Head of caudate nucleus (tissue), 42 donors: Measurements from ENCODE around the gene DEGS1.

Source experiments
- DNase-seq, 42 donors: peaks; one replicate each; pipeline versions ENCODE4 v3.0.0 to v3.0.0-alpha.2; 2020 to 2021; ENCODE audit warnings: mixed read lengths in 7 of 42
- intact Hi-C: fragments of 100-400 bp; cut with DNase I; formaldehyde crosslinking; loops from one replicate; pipeline ENCODE4 v1.15.0; 2022

The DEGS1 gene

DNA sequence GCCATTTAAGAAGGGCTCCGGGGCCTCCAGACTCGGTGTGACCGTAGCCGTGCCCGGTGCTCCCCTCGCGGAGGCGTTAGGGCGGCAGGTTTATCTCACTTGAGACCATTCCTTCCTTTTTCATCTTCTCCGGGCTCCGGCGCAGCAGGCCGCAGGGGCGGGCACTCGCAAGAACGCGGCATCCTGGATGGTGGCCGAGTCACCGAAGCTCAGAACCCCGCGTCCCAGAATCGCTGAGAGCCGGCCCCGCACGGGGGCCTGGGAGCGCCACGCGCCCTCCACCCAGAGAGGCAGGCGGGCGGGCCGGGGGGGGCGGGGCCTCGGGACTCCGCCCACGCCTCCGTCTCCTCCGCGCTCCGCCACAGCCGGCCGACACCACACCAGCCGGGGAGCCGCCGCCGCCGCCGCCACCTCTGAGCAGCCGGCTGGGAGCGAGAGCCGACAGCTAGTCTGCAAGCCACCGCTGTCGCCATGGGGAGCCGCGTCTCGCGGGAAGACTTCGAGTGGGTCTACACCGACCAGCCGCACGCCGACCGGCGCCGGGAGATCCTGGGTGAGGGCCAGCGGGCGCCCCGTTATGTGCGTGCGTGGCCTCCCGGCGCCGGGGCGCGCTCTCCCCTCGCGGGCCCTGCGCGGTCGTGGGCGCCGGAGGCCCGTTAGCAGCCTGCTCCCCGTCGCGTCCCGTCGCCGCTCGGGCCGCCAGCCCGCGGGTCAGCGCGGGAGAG is at the start of gene DEGS1:
DEGS1 (plus strand) TSS at position 375 of the 725 bp plus-strand sequence; CDS start at position 472, 97 bp downstream.
- DNase-seq = peak; percentile 54 to 93 (median 85)
- intact Hi-C loops = loop anchor here (2.0 to 10.0 kb wide), 3 partner anchors 68 to 272 kb away; partner anchors contain the start of genes FBXO28 and NVL

DNA sequence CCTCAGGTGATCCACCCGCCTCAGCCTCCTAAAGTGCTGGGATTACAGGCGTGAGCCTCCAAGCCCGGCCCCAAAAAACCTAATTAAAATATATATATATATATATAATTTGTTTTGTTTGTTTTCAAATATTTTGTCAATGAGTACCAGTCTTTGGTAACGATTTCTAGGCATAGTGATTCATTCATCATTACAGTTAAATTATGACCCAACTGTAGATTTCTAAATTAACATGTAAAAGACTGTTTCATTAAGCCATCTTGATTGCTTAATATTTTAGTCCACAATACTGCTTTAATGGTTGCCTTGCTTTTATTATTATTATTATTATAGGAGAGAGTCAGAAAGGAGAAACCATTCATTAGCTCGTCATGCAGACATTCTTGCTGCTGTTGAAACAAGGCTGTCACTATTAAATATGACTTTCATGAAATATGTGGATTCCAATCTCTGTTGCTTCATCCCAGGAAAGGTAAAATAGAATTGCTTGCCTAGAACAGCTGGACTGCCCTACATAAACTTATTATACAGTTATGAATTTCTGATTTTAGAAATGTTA is 49.2 kb upstream of the DEGS1 start:
- no peak for DNase-seq
- intact Hi-C loops = no loop called here

DNA sequence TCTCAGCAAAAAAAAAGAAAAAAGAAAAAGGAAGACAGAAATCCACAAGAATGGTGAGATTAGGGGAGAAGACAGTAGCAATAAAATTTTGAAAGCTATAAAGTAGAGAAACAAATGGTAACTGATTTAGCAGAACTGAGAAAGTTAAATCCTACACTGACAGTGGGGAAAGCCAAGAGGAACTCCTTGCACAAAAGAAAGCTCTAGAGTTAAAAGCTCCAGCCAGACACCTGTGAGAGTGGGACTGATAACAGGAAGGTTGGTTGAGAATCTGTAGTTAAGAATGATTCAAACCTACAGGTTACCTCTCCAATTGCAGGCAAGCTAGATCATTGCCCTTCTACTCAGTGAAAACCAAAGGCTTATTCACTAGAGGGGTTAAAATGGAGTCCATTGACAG is 45.5 kb upstream of the DEGS1 start:
- intact Hi-C loops = no loop called here
- no peak for DNase-seq

DNA sequence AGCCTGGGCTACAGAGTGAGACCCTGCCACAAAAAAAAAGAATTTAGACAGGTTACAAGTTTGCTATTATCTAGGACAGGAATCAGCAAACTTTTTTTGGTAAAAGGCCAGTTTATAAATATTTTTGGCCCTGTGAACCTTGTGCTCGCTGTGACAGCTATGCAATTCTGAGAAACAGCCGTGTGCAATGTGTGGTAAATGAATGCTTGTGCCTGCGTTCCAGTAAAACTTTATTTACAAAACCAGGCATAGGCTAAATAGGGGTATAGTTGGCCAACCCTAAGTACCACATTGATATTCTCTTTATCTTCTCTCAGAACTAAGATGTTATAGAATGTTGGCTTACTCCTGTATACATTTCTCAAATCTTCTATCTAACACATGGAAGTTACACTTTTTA is 44.8 kb upstream of the DEGS1 start:
- intact Hi-C loops = no loop called here

DNA sequence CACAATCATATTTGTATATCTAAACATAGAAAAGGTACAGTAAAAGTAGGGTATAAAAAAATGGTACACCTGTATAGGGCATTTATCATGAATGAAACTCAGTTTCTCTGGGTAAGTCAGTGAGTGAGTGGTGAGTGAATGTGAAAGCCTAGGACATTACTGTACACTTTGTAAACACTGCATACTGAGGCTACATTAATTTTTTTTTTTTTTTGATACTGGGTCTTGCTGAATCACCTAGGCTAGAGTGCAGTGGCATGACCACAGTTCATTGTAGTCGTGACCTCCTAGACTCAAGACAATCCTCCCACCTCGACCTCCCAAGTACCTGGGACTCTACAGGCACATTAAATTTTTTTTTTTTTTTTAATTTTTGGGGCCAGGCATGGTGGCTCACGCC is 41.3 kb upstream of the DEGS1 start:
- no peak for DNase-seq
- intact Hi-C loops = no loop called here

More for the DNA sequence above, 44.8 kb upstream of the DEGS1 start:
- DNase-seq = no peak

DNA sequence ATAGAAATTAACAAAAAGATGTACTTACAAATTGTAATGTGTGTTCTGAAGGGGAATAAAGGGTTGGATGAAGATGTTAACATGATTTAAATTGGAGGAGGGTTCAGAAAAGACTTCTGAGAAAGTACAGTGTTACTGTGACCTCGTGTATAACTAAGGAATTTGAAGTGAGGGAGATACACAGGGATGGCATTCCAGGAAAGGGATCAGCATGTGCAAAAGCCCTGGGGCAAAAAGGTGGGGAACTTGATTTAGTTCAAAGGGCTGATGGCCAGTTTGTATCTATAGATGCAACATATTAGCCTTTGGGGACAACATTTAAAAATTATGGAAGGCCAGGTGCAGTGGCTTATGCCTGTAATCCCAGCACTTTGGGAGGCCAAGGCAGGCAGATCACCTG is 33.3 kb upstream of the DEGS1 start:
- intact Hi-C loops = no loop called here
- no peak for DNase-seq

DNA sequence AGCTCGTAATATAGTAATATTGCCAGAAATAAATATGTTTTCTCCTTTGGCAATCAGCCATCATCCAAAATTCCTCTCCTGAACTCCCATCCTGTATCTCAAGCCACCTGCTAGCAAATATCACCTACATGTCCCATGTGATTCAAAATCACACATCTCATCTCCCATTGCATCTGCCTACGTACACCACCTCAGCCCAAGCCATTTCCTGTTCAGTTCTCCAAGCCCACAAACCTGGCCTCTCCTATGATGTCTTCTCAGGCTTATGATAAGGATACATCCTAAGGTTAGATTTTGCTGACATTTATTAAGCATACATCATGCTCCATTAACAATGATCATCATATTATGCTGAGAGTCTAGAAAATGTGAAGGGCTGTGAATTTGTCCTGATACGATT is 31.9 kb upstream of the DEGS1 start:
- no peak for DNase-seq
- intact Hi-C loops = no loop called here

DNA sequence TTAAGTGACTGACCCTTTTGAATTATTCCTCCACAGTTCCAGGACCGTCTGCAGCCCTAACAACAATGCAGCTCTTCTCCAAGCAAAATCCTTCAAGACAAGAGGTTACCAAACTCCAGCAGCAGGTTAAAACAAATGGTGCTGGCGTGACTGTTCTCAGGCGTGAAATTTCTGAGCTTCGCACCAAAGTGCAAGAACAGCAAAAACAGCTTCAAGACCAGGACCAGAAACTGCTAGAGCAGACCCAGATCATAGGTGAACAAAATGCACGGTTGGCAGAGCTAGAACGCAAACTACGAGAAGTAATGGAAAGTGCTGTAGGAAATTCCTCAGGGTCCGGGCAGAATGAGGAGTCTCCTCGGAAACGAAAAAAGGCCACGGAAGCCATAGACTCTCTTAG is 25.7 kb upstream of the DEGS1 start:
- DNase-seq = no peak
- intact Hi-C loops = no loop called here

DNA sequence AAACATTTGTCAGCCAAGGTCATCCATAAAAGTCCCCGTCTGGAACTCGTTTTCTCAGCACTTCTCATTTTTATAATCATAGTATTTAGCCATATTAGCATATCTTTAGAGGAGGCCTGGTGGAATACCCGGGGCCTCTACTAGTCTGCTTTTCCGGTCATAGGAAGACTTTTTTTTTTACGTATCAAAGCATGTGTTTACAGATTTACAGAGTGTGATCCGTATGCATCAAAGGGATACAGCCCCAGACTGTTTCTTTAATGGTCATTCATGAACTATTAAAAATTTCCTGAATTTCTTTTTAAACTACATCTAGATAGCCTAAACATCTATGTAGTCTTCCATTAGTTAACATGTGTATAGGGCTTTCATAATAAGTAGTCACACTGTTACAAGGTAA is 23.5 kb upstream of the DEGS1 start:
- intact Hi-C loops = no loop called here

DNA sequence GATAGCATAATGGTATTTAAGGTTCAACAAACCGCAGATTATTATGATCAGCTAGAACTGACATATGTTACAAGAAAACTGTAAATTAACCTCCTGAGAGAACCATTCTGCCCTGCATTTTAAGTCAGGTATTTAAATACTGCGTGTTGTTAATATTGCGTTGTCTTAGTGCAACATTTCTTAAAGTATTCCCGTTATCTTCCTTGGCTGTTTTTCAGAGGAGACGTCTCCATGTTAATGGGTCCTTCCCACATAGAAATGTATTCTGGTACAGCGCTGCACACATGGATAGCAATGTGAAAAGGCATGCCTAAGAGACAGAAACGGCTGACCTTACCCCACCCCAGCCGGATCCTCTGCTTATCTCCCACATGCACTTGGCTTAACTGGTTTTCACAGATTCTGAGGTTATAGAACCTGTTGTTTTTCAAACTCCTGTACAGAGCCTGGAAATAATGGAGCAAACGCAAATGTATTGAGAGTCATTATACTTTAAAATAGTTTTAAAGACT is 22.8 kb upstream of the DEGS1 start:
- intact Hi-C loops = no loop called here
- no peak for DNase-seq

More for the DNA sequence above, 23.5 kb upstream of the DEGS1 start:
- no peak for DNase-seq

DNA sequence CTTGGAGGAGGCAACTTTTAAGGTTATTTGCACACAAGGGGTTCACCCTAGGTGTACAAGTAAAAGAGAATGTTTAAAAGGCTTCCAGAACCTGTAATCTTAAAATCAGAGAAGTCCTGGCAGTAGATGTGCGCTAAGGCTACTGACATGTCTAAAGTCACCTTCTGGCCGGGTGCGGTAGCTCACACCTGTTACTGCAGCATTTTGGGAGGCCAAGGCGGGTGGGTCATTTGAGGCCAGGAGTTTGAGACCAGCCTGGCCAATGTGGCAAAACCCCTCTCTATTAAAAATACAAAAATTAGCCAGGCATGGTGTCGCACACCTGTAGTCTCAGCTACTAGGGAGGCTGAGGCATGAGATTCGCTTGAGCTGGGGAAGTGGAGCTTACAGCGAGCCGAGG is 20.3 kb upstream of the DEGS1 start:
- DNase-seq = peak in 1 of 42 donors; percentile 25
- intact Hi-C loops = no loop called here

DNA sequence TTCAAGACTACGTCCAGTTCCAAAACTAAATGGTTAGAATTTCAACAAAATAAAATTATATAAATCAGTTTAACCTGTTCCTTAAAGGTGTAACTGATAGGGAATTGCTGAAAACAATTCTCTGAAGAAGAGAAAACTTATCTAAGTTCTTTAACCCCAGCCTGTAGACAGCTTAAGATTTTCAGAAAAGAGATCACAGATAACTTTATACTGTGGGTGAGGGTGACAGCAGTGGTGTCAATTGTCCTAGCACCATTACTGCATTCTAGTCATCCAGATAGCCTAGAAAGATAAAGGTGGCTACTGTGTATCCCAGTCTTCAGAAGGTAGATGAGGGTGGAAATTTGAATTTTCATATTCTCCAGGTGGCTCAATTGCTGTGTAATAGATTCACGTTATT is 19.7 kb upstream of the DEGS1 start:
- no peak for DNase-seq
- intact Hi-C loops = no loop called here

DNA sequence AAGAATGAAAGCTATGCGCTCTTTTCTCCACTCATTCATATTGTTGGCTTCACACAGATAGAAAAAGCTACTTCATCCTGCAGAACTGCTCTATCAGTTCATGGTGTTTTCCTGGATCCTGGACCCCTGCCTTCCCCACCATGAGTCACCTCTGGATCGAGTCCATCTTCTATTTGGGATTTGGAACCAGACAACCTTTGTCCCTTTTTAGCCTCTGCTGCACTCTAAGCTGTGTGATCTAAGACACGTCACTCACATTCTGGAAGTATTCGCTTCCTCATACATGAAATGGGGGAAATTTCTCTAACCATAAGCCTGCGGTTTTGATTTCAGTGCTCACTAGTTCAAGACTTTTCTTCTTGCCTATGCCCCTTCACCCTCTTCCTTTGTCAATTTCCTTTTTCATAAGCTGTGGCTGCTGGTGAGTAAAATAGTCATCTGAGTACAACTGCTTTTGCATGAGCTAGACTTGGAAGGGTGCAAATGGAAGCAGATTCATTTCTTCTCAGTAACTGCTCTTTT is 14.1 kb upstream of the DEGS1 start:
- DNase-seq = peak in 4 of 42 donors; percentile 12 to 54 (median 23)
- intact Hi-C loops = no loop called here

DNA sequence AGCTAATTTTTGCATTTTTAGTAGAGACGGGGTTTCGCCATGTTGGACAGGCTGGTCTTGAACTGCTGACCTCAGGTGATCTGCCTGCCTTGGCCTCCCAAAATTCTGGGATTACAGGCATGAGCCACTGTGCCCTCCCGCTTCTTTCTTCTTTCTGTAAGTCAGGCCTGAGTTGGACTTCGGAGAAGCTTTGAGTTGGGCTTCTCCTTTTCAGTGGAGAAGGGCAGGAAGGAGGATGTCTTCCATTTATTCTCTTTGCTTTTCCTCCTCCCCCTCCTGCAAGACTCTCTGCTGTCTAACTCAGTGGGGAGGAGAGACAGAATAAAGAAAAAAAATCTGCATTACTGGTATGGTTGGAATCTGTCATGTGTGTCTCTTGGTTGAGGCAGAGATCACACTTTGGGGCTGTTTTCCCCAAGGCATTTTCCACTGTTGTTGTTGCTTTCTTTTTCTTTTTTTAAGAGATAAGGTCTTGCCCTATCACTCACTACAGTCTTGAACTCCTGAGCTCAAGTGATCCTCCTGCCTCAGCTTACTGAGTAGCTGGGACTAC is 13.2 kb upstream of the DEGS1 start:
- intact Hi-C loops = no loop called here

DNA sequence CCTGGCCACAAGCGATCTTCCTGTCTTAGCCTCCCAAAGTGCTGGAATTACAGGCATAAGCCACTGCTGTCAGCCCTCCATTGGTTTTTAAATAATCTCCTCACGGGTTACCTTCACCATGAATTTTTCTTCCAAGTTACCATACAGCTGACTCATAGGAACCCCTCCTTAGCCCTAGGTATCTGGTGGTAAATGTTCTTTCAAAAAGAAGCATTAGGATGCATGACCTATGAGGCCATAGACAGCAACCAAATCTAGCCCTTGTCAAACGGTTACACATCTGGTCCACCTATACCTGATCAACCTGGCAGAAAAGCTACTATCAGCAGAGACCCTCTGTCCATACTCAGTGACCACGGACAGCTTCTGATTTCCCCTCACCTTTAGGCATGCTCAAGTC is 12.7 kb upstream of the DEGS1 start:
- intact Hi-C loops = no loop called here
- no peak for DNase-seq

More for the DNA sequence above, 13.2 kb upstream of the DEGS1 start:
- no peak for DNase-seq

DNA sequence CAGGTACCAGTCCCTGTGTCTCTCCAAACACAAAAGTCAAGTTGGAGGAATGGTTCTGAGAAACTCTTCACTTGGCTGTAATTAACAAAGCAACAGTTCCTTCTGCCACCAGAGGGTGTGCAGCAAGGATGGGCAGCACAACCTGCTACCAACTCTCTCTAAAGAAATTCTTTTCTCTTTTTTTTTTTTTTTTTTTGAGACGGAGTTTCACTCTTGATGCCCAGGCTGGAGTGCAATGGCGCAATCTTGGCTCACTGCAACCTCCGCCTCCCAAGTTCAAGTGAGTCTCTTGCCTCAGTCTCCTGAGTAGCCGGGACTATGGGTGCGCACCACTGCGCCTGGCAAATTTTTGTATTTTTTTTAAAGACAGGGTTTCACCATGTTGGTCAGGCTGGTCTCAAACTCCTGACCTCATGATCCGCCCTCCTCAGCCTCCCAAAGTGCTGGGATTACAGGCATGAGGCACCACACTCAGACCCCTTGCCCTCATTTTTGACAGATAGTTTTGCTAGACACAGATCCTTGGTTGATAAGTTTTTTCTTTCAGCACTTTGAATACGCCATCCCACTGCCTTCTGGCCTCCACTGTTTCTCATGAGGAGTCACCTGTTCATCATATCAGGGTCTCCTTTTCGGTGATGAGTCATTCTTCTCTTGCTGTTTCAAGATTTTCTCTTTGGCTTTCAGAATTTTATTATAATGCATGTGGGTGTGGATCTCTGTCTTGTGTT is 12.1 kb upstream of the DEGS1 start:
- peak in 2 of 42 donors; percentile 12 to 21 for DNase-seq
- intact Hi-C loops = no loop called here

DNA sequence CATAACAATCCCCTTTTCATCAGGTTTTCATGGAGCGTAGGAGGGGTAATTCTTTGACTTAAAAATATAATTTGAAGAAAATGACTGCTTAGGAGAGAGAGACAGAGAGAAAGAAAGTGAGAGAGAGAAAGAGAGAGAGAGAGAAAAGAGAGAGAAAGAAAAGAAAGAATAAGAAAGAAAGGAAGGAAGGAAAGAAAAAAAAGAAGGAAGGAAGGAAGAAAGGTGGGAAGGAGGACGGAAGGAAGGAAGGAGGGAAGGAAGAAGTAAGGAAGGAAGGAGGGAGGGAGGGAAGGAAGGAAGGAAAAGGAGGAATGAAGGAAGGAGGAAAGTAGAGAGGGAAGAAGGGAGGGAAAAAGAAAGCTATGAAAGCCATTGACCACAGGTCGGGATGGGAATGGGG is 10.8 kb upstream of the DEGS1 start:
- intact Hi-C loops = no loop called here
- no peak for DNase-seq

DNA sequence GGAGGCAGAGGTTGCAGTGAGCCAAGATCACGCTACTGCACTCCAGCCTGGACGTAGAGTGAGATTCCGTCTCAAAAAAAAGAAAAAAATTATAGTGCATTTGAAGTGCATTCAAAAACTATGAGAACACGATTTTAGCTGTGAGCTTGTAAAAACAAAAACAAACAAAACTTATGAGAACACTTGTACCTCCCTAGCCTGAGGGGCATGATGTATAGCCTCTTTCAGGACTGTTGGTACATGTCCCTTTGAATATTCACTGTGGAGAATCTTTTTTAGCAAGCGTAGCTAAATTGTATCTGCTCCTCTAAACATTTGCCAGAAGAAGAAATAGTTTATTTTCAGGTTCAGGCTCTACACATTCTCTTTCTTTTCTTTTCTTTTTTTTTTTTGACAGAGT is 9.5 kb upstream of the DEGS1 start:
- no peak for DNase-seq
- intact Hi-C loops = no loop called here

DNA sequence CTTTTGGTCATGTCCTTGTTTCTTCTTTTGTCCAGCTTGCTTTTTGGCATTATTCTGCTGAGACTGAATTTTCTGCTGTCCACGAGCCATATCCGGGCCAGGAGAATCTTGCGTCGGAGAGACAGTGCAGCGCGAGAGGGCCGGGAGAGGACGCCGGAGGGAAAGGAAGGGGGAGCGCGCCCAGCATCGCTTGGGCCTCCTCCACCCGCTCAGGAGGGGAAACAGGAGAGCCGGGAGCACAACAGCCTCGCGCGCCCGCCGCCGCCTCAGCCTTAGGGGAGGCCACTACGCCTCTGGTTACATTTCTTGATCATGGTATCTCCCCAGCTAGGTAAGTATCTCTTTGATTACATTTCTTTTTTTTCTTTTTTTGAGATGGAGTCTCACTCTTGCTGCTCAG is 7.4 kb upstream of the DEGS1 start:
- intact Hi-C loops = no loop called here
- peak in 30 of 42 donors; percentile 8 to 87 (median 30) for DNase-seq
